ENCODE data around the gene CCDC106. TPM values are rescaled to one million over a fixed set of nuclear protein-coding genes. Genes with fewer than 3 reads are reported as not detected.

CCDC106 gene
- total RNA-seq, 1 donor = 8.5 TPM

GRCh38 chr19:55696301-55697068 is 48.5 kb downstream of the CCDC106 start:
- no peak for TF ChIP-seq CTCF (IDR thresholded peaks at IDR 0.05; ENCODE audit: insufficient read depth, low read length)
- no peak for DNase-seq (ENCODE audit: low read depth)
- H3K4me3 ChIP-seq (ENCODE audit: low read depth, low read length) = no peak overlapping the region

DNA sequence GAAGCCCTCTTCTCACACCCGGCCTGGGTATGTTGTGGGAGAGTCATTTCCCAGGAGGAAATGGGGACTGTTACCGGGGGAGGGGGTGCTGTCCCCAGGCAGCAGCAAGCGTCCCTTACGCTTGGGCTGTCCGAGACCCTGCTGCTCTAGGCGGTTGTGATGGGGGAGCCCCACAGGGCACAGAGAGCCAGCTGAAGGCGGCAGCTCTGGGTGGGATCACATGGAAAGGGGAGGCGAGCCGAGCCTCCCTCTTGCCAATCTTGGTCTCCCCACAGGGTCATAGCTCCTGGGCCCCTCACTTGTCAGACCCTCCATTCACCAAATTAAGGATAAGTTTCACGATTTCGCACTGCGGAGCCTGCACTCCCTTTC is 49.0 kb downstream of the CCDC106 start:
- TF ChIP-seq CTCF (IDR thresholded peaks at IDR 0.05; ENCODE audit: insufficient read depth, low read length) = no peak
- H3K4me3 ChIP-seq (ENCODE audit: low read depth, low read length) = no peak overlapping the region
- no peak for DNase-seq (ENCODE audit: low read depth)

DNA sequence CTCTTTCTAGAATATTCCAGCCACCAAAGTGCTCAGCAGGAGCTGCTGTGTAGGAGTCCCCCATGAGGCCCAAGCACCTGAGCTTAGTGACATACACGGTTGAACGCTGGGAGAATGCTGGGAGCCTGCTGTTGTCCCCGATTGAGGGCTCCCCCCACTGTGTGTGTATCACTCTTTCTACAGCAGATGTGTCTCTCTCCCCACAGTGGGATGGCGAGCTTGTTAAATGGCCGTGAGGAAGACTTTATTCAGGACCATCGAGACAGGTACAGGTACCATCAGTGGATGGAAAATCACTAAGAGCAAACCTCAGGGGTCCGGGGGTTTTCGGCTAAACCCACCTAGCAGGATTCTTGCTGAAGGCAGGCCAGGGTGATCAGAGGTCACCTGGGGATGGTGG is 49.7 kb downstream of the CCDC106 start:
- DNase-seq (ENCODE audit: low read depth) = no peak
- H3K4me3 ChIP-seq (ENCODE audit: low read depth, low read length) = no peak overlapping the region
- no peak for TF ChIP-seq CTCF (IDR thresholded peaks at IDR 0.05; ENCODE audit: insufficient read depth, low read length)

- H3K4me3 ChIP-seq (ENCODE audit: low read depth, low read length) = no peak overlapping the region
- no peak for DNase-seq (ENCODE audit: low read depth)
- no peak for TF ChIP-seq CTCF (IDR thresholded peaks at IDR 0.05; ENCODE audit: insufficient read depth, low read length)
Measured at GRCh38 chr19:55698256-55698655, 50.2 kb downstream of the CCDC106 start.

- no peak overlapping the region for H3K4me3 ChIP-seq (ENCODE audit: low read depth, low read length)
- no peak for TF ChIP-seq CTCF (IDR thresholded peaks at IDR 0.05; ENCODE audit: insufficient read depth, low read length)
- DNase-seq (ENCODE audit: low read depth) = no peak
Measured at GRCh38 chr19:55699221-55699620, 51.2 kb downstream of the CCDC106 start.

GRCh38 chr19:55700813-55701212 is 52.8 kb downstream of the CCDC106 start:
- DNase-seq (ENCODE audit: low read depth) = no peak
- no peak overlapping the region for H3K4me3 ChIP-seq (ENCODE audit: low read depth, low read length)
- TF ChIP-seq CTCF (IDR thresholded peaks at IDR 0.05; ENCODE audit: insufficient read depth, low read length) = no peak

GRCh38 chr19:55702131-55702627 is 54.2 kb downstream of the CCDC106 start:
- H3K4me3 ChIP-seq (ENCODE audit: low read depth, low read length) = no peak overlapping the region
- peak; percentile 4 for DNase-seq (ENCODE audit: low read depth)
- TF ChIP-seq CTCF (IDR thresholded peaks at IDR 0.05; ENCODE audit: insufficient read depth, low read length) = no peak

All from fibroblast of the aortic adventitia (primary cell).